Measurements from ENCODE around the gene TMEM44.
"Not testable (repeated sequence)": the region's sequence is repeated elsewhere in the genome, so short reads cannot be mapped to it uniquely, and the experiment has no call there.

The TMEM44 gene

GRCh38 chr3:194552327-194552949, 80.8 kb downstream of the TMEM44 start:
- no peak for DNase-seq

DNA sequence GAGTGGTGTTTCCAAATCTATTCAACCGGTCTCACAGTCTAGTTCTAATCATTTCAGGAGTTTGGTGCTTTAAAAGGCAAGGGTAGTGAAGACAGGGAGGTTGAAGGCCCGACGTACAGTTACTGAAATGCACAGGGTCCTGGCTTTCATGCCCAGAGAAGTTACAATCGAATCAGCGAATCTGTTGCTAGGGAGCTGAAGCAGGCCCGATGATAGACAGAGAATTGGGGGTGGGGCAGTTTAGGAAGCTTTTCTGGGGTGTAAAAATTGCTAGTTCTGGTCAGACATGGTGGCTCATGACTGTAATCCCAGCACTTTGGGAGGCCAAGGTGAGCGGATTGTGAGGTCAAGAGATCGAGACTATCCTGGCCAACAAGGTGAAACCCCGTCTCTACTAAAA, 83.4 kb downstream of the TMEM44 start:
- DNase-seq, result no peak

GRCh38 chr3:194548346-194549321, 84.6 kb downstream of the TMEM44 start:
- no peak for DNase-seq

DNA sequence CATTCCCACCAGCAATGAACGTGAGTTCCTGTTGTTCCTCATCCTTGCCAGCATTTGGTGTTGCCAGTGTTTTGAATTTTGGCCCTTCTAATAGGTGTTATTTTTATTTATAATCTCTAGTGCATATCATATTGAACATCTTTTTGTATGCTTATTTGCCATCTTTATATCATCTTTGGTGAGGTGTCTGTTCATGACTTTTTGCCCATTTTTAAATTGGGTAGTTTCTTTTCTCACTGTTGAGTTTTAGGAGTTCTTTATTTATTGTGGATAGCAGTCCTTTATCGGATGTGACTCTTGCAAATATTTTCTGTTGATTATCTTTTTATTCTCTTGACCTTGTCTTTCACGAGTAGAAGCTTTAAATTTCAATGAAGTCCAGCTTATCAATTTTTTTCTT, 86.2 kb downstream of the TMEM44 start:
- no peak for DNase-seq

GRCh38 chr3:194545538-194545937, 87.7 kb downstream of the TMEM44 start:
- DNase-seq, result not testable (repeated sequence)

DNA sequence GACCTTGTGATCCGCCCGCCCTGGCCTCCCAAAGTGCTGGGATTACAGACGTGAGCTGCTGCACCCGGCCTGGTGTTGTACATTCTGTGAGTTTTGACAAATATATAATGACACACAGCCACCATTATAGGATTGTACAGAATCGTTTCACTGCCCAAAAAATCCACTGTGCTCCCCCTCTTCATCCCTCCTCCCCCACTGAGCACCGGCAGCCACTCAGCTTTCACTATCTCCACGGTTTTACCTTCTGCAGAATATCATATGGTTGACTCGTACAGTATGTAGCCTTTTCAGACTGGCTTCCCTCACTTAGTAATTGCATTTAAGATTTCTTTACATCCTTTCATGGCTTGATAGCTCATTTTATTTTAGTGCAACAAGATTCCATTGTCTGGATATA, 89.7 kb downstream of the TMEM44 start:
- DNase-seq, result no peak

- DNase-seq, result no peak
Measured at GRCh38 chr3:194541483-194541882, 91.7 kb downstream of the TMEM44 start.

DNA sequence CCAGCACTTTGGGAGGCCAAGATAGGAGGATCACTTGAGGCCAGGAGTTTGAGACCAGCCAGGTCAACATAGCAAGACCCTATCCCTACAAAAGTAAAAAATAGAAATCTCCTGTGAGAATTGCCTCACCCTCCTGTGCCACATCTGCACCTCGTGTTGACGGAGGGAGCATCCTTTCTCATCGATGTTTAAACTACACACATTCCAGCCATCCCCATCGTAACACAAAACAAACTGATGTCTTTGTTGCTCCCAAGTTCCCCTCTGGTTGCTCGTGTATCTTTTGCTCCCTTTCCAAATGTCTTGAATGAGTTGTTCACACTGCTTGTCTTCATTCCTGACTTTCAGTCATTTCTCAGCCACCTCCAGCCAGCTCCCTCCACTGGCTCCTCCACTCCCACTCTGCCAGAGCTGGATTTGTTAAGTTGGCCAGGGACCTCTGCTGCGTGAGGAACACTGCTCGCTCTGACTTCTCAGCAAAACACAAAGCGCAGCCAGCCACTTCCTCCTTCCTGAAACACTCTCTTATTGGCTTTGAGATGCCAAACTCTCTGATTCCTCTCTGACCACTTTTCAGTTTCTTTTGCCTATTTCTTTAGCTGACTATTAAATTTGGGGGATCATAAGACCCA, 92.8 kb downstream of the TMEM44 start:
- DNase-seq, result no peak

GRCh38 chr3:194539498-194539897, 93.7 kb downstream of the TMEM44 start:
- DNase-seq, result no peak

DNA sequence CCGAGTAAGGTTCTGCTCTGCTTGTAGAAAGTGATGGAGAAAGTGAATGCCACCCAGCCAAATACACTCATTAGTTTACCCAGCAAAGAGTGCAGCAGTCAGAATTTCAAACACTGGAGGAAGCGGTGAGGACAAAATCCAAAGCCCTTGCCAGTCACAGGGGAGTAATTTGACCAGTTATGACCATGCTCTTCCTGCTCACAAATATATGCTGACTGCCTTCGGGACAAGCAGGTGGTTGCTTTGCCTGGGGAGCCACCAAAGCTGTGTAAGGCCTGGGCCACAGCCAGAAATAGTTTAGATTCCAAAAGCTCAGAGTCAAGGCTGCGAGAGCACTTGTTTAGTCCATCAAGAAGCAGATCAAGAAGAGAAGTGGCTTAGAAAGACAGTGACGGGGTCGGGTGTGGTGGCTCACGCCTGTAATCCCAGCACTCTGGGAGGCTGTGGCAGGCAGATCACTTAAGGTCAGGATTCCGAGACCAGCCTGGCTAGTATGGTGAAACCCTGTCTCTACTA, 95.4 kb downstream of the TMEM44 start:
- DNase-seq, result no peak

All from T-helper 1 cell (primary cell).